AG04449 (cell line): ENCODE measurements around the gene BCS1L.

ENCODE experiments used
- CTCF ChIA-PET: fragments of 350-600 bp; formaldehyde crosslinking; extraction: SDS; loops from one replicate; lab custom pipeline; 2021; ENCODE audit warnings: antibody characterized with exemption; lab: Yijun Ruan, JAX
- POLR2A ChIA-PET: fragments of 400-600, 350-600 bp; formaldehyde crosslinking; extraction: SDS; loops from one replicate; lab custom pipeline; 2020; ENCODE audit warnings: antibody characterized with exemption, inconsistent platforms; lab: Yijun Ruan, JAX
- DNase-seq: peaks from one replicate; pipeline ENCODE4 v3.0.0-alpha.2; 2010; ENCODE audit warnings: low read depth, low spot score
- H3K4me3 ChIP-seq: 2 replicates; pipeline ENCODE4 v1.5.1; 2011; ENCODE audit warnings: low read depth, mild to moderate bottlenecking, control low read depth, low read length
- TF ChIP-seq, protein P1 (sequence below): IDR thresholded peaks from one replicate; pipeline ENCODE4 v1.5.1; 2011; ENCODE audit warnings: mild to moderate bottlenecking, moderate library complexity, low read length, control low read depth, inconsistent platforms; ENCODE audit not compliant: insufficient read depth; ENCODE audit errors: missing control alignments

BCS1L gene

GRCh38 chr2:218710687-218711549 is 51.4 kb downstream of the BCS1L start, which contains the start of gene TTLL4:
TTLL4 (plus strand) TSS chr2:218710835; CDS start chr2:218737677, 26,842 bp downstream.
- POLR2A ChIA-PET, result interaction anchor here (0.6 to 1.0 kb wide), 2 partner anchors 52 to 300 kb away, joined by 3 read pairs; partner anchors contain the start of genes BCS1L and ZNF142
- no peak for DNase-seq
- TF ChIP-seq, protein P1, sequence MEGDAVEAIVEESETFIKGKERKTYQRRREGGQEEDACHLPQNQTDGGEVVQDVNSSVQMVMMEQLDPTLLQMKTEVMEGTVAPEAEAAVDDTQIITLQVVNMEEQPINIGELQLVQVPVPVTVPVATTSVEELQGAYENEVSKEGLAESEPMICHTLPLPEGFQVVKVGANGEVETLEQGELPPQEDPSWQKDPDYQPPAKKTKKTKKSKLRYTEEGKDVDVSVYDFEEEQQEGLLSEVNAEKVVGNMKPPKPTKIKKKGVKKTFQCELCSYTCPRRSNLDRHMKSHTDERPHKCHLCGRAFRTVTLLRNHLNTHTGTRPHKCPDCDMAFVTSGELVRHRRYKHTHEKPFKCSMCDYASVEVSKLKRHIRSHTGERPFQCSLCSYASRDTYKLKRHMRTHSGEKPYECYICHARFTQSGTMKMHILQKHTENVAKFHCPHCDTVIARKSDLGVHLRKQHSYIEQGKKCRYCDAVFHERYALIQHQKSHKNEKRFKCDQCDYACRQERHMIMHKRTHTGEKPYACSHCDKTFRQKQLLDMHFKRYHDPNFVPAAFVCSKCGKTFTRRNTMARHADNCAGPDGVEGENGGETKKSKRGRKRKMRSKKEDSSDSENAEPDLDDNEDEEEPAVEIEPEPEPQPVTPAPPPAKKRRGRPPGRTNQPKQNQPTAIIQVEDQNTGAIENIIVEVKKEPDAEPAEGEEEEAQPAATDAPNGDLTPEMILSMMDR, result peak; percentile 93
- peak within 1 kb of the TSS; percentile 86 for H3K4me3 ChIP-seq
- CTCF ChIA-PET, result interaction anchor here (0.6 to 6.7 kb wide), 33 partner anchors 8 to 269 kb away, joined by 3 to 97 read pairs (median 5); partner anchors contain the start of genes BCS1L, WNT6 and ZNF142

DNA sequence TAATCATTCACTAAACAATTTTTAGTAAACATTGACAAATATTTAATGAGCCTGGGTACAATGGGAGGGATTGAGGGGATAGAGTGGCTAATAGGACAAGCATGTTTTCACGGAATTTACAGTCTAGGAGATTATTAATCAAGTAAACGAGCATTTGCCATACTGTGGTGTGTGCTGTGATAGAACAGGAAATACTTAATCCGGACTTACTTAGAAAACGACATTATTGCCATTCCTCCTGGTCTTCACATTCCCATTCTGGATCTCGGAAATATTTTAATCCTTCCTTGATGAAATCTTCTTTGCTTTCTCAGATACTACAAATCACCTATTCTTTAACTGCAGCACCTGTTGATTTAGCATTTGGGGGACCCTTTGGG is 52.1 kb downstream of the BCS1L start:
- TF ChIP-seq, protein P1, result no peak
- ChIA-PET POLR2A (no interaction called here), CTCF (interaction anchor here (0.9 to 6.7 kb wide), 14 partner anchors 9 to 147 kb away, joined by 3 to 97 read pairs (median 14); partner anchors contain the start of genes BCS1L and ZNF142)
- DNase-seq, result no peak
- peak overlapping the region; percentile 86 for H3K4me3 ChIP-seq
